Endodermal cell (in vitro differentiated cells): Measurements from ENCODE around the gene NABP1. TPM values are rescaled to one million over a fixed set of nuclear protein-coding genes. Genes with fewer than 3 reads are reported as not detected.
A peak's percentile ranks its signal among the peaks of the same experiment; 100 is the strongest.

Experiments
- DNase-seq: peaks from one replicate; pipeline ENCODE4 v3.0.0-alpha.2; 2017
- H3K27ac ChIP-seq: 2 replicates; pipeline ENCODE4 v1.5.1; 2013; ENCODE audit warnings: mild to moderate bottlenecking, low read depth, low read length, moderate library complexity
- H3K27me3 ChIP-seq: 2 replicates; pipeline ENCODE4 v1.6.1; 2013; ENCODE audit warnings: mild to moderate bottlenecking, low read length, moderate library complexity; ENCODE audit not compliant: insufficient read depth, control insufficient read depth, poor library complexity, severe bottlenecking
- H3K36me3 ChIP-seq: 2 replicates; pipeline ENCODE4 v1.7.0; 2013; ENCODE audit warnings: mild to moderate bottlenecking, low read length, moderate library complexity; ENCODE audit not compliant: control insufficient read depth, insufficient read depth
- H3K4me1 ChIP-seq: one replicate; pipeline ENCODE4 v1.7.0; 2013; ENCODE audit warnings: low read length; ENCODE audit not compliant: control insufficient read depth, insufficient read depth
- H3K4me3 ChIP-seq: 2 replicates; pipeline ENCODE4 v1.5.1; 2013; ENCODE audit warnings: mild to moderate bottlenecking, low read length, moderate library complexity
- H3K9ac ChIP-seq: 2 replicates; pipeline ENCODE4 v1.6.1; 2013; ENCODE audit warnings: mild to moderate bottlenecking, low read length, moderate library complexity; ENCODE audit not compliant: poor library complexity, severe bottlenecking; ENCODE audit errors: extremely low read depth
- H3K9me3 ChIP-seq: 2 replicates; pipeline ENCODE4 v1.6.1; 2013; ENCODE audit warnings: mild to moderate bottlenecking, low read length, moderate library complexity; ENCODE audit not compliant: control insufficient read depth
- H3K27ac Mint-ChIP-seq: 2 replicates; pipeline ENCODE4 v1.8.0; 2020; ENCODE audit warnings: mixed read lengths
- H3K27me3 Mint-ChIP-seq: 2 replicates; pipeline ENCODE4 v1.8.0; 2021; ENCODE audit warnings: mild to moderate bottlenecking, mixed read lengths; ENCODE audit not compliant: insufficient read depth
- H3K36me3 Mint-ChIP-seq: 2 replicates; pipeline ENCODE4 v1.8.0; 2020; ENCODE audit warnings: low read depth, mixed read lengths
- H3K4me1 Mint-ChIP-seq: 2 replicates; pipeline ENCODE4 v1.8.0; 2020; ENCODE audit warnings: mixed read lengths
- H3K4me3 Mint-ChIP-seq: 2 replicates; pipeline ENCODE4 v1.8.0; 2020; ENCODE audit warnings: mild to moderate bottlenecking, moderate library complexity, mixed read lengths
- H3K9me3 Mint-ChIP-seq: 2 replicates; pipeline ENCODE4 v1.8.0; 2020; ENCODE audit warnings: mild to moderate bottlenecking, mixed read lengths
- WGBS, 2 experiments: methylation state at CpG; one replicate each; pipeline versions ENCODE4 v1.1.5 to v1.1.7; 2013; ENCODE audit warnings: missing lambda C conversion rate in 2 of 2, mixed read lengths in 1 of 2; ENCODE audit not compliant: insufficient coverage in 1 of 2, insufficient read length in 1 of 2; 5-methylcytosine and 5-hydroxymethylcytosine counted together
- total RNA-seq, 2 donors: library from RNA; stranded (reverse); fragmentation: NEBNext Ultra II Directional in 1 of 2; extraction: Animal tissue kit (Norgen Biotek cat#: 25700) in 1 of 2; gene quantifications; 2 replicates in 1 of 2; 3 replicates in 1 of 2; pipeline ENCODE4 v1.2.1, GENCODE V29; 2021
- TF ChIP-seq, protein P1 (sequence below): fragments of 200-600 bp; sonication (generic); conservative IDR thresholded peaks from 2 replicates; pipeline ENCODE4 v1.5.0; 2021; ENCODE audit warnings: antibody characterized with exemption, mild to moderate bottlenecking

The NABP1 gene
- total RNA-seq, 2 donors from 2014 or later, result 5.8 to 8.7 TPM

- Mint-ChIP-seq H3K27me3 (peaks cover 18% of the 10 kb centered on the region), H3K27ac (peak overlapping the region; percentile 76), H3K4me3 (peak overlapping the region; percentile 72), H3K36me3 (no peaks in the 10 kb centered on the region), H3K4me1 (peaks cover 16% of the 10 kb centered on the region), H3K9me3 (no peaks in the 10 kb centered on the region)
- Histone ChIP-seq H3K27me3 (peaks cover 10% of the 10 kb centered on the region), H3K9me3 (no peaks in the 10 kb centered on the region), H3K36me3 (no peaks in the 10 kb centered on the region), H3K27ac (peak overlapping the region; percentile 86), H3K4me3 (peak overlapping the region; percentile 95), H3K4me1 (no peaks in the 10 kb centered on the region), H3K9ac (peak overlapping the region; percentile 77)
- 49 to 56% methylated on average over 4 to 8 of the region's 8 CpGs for WGBS, 2 experiments
- DNase-seq, result no peak
- TF ChIP-seq, protein P1, sequence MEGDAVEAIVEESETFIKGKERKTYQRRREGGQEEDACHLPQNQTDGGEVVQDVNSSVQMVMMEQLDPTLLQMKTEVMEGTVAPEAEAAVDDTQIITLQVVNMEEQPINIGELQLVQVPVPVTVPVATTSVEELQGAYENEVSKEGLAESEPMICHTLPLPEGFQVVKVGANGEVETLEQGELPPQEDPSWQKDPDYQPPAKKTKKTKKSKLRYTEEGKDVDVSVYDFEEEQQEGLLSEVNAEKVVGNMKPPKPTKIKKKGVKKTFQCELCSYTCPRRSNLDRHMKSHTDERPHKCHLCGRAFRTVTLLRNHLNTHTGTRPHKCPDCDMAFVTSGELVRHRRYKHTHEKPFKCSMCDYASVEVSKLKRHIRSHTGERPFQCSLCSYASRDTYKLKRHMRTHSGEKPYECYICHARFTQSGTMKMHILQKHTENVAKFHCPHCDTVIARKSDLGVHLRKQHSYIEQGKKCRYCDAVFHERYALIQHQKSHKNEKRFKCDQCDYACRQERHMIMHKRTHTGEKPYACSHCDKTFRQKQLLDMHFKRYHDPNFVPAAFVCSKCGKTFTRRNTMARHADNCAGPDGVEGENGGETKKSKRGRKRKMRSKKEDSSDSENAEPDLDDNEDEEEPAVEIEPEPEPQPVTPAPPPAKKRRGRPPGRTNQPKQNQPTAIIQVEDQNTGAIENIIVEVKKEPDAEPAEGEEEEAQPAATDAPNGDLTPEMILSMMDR, result no peak
Observed at GRCh38 chr2:191676790-191677645, 918 bp upstream of the NABP1 start.

DNA sequence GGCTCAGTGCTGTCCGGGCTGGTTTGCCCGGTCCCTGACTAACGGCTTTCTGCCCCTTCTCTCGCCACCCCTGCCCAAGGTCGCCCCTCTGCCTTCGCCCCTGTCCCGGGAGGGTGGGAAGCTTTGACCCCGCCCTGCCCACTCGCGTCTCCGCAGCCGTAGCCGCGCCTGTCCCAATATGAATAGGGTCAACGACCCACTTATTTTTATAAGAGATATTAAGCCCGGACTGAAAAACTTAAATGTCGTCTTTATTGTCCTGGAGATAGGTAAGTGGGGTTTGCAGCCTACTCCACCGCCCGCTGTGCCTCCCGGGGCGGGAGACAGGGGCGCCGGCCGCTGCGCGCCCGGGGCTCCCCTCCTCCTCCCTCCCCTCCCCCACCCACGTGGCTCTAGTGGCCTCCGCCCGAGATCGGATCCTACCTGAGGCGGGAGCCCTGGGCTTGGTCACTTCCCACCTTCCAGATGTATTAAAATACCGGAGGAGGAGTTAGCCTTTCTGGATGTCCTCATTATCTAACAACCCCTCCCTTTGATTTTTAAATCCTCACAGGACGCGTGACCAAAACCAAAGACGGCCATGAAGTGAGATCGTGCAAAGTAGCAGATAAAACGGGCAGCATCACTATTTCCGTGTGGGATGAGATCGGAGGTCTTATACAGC lies 633 bp downstream of the NABP1 start:
- DNase-seq, result peak; percentile 76
- Histone ChIP-seq H3K9me3 (no peaks in the 10 kb centered on the region), H3K4me3 (peak overlapping the region; percentile 95), H3K27ac (no peak overlapping the region), H3K4me1 (no peaks in the 10 kb centered on the region), H3K36me3 (peaks cover 7% of the 10 kb centered on the region), H3K9ac (peak overlapping the region; percentile 66), H3K27me3 (peaks cover 10% of the 10 kb centered on the region)
- 12 to 52% methylated on average over 4 to 40 of the region's 40 CpGs for WGBS, 2 experiments
- H3K4me3 Mint-ChIP-seq, result peak overlapping the region; percentile 72
- H3K27me3 Mint-ChIP-seq, result peaks cover 18% of the 10 kb centered on the region
- peaks cover 6% of the 10 kb centered on the region for H3K36me3 Mint-ChIP-seq
- TF ChIP-seq, protein P1, result no peak
- peaks cover 16% of the 10 kb centered on the region for H3K4me1 Mint-ChIP-seq
- peak overlapping the region; percentile 94 for H3K27ac Mint-ChIP-seq
- no peaks in the 10 kb centered on the region for H3K9me3 Mint-ChIP-seq

- no peaks in the 10 kb centered on the region for H3K9me3 ChIP-seq
- Mint-ChIP-seq H3K4me1 (peaks cover 16% of the 10 kb centered on the region), H3K27me3 (peaks cover 18% of the 10 kb centered on the region), H3K27ac (no peak overlapping the region), H3K9me3 (no peaks in the 10 kb centered on the region), H3K4me3 (no peak overlapping the region), H3K36me3 (peaks cover 6% of the 10 kb centered on the region)
- H3K27me3 ChIP-seq, result peaks cover 10% of the 10 kb centered on the region
- TF ChIP-seq, protein P1, result no peak
- WGBS, 2 experiments, result 96% methylated on average over 4 of the region's 4 CpGs; no CpG with 5 or more reads in 1 of the 2 experiments
- H3K4me3 ChIP-seq, result no peak overlapping the region
- no peak overlapping the region for H3K27ac ChIP-seq
- H3K36me3 ChIP-seq, result peaks cover 14% of the 10 kb centered on the region
- H3K9ac ChIP-seq, result no peak overlapping the region
- H3K4me1 ChIP-seq, result no peaks in the 10 kb centered on the region
- no peak for DNase-seq
Observed at GRCh38 chr2:191679818-191680600, 2.1 kb downstream of the NABP1 start.
